ENCODE data around the gene ARAP1.

- no peak for TF ChIP-seq CTCF (IDR thresholded peaks at IDR 0.05)
- TF ChIP-seq POLR2A (IDR thresholded peaks at IDR 0.05) = no peak
Observed at GRCh38 chr11:72745511-72745910, 6.7 kb downstream of the ARAP1 start.
